ENCODE results near the gene TCHP. TPM values are rescaled to one million over a fixed set of nuclear protein-coding genes. Genes with fewer than 3 reads are reported as not detected.

Gene TCHP
- total RNA-seq, 1 experiment from 2014 or later, result 5.2 TPM

Other genes starting within 250 kb of the TCHP start
- 0.41 and 3.1 TPM in 2 replicates for gene FAM222A, start 186.4 kb upstream of the TCHP start, total RNA-seq (2014; rRNA removed; shearing (Covaris generic); ENCODE audit: low replicate concordance)
- not detected in 2 replicates for gene TRPV4, start 66.9 kb upstream of the TCHP start, total RNA-seq (2014; rRNA removed; shearing (Covaris generic); ENCODE audit: low replicate concordance)
- gene GLTP, start 19.7 kb upstream of the TCHP start, total RNA-seq (2014; rRNA removed; shearing (Covaris generic); ENCODE audit: low replicate concordance), result 24.2 and 25.0 TPM in 2 replicates
- gene GIT2, start 96.1 kb downstream of the TCHP start, total RNA-seq (2014; rRNA removed; shearing (Covaris generic); ENCODE audit: low replicate concordance), result 4.5 and 8.0 TPM in 2 replicates
- gene ANKRD13A, start 99.2 kb downstream of the TCHP start, total RNA-seq (2014; rRNA removed; shearing (Covaris generic); ENCODE audit: low replicate concordance), result 5.7 and 6.7 TPM in 2 replicates
- gene C12orf76, start 148.2 kb downstream of the TCHP start, total RNA-seq (2014; rRNA removed; shearing (Covaris generic); ENCODE audit: low replicate concordance), result 3.6 and 8.6 TPM in 2 replicates
- gene IFT81, start 224.1 kb downstream of the TCHP start, total RNA-seq (2014; rRNA removed; shearing (Covaris generic); ENCODE audit: low replicate concordance), result 14.5 and 21.1 TPM in 2 replicates

Data from Caki2 (cell line).